ENCODE results near the gene B4GALT3. TPM values are rescaled to one million over a fixed set of nuclear protein-coding genes. Genes with fewer than 3 reads are reported as not detected.

Gene B4GALT3
- total RNA-seq, 4 donors from 2014 or later: 26.9 to 36.6 (median 30.0) TPM

DNA sequence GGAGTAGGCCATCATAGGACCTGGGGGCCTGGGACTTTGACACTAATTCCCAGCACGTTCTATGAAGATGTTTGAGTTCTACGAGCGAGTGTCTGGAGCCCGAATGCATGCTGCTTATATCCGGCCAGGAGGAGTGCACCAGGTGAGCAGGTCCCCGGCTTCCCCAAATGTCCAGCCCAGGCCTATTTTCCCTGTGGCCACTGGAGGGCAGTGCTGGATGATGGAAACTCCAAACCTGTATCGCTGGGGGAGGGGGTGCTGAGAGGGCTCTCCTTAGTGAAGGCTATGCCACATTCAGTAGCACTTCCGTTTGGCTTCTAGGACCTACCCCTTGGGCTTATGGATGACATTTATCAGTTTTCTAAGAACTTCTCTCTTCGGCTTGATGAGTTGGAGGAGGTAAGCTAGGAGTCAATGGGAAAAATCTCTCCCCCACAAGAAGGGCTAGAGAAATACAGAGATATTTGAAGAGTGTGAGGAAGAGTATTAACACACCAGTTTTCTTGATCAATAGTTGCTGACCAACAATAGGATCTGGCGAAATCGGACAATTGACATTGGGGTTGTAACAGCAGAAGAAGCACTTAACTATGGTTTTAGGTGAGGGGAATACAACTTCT is 32.6 kb upstream of the B4GALT3 start:
- no peak for DNase-seq (ENCODE audit: low spot score in 2 of 2)
- Histone ChIP-seq H3K4me1 (peaks cover 15% of the 10 kb centered on the region), H3K27ac (no peak overlapping the region), H3K27me3 (no peaks in the 10 kb centered on the region), H3K36me3 (peaks cover 99% of the 10 kb centered on the region), H3K4me3 (no peak overlapping the region), H3K9me3 (no peaks in the 10 kb centered on the region)
- TF ChIP-seq POLR2AphosphoS5 (IDR thresholded peaks at IDR 0.05): no peak
- TF ChIP-seq, protein P1, sequence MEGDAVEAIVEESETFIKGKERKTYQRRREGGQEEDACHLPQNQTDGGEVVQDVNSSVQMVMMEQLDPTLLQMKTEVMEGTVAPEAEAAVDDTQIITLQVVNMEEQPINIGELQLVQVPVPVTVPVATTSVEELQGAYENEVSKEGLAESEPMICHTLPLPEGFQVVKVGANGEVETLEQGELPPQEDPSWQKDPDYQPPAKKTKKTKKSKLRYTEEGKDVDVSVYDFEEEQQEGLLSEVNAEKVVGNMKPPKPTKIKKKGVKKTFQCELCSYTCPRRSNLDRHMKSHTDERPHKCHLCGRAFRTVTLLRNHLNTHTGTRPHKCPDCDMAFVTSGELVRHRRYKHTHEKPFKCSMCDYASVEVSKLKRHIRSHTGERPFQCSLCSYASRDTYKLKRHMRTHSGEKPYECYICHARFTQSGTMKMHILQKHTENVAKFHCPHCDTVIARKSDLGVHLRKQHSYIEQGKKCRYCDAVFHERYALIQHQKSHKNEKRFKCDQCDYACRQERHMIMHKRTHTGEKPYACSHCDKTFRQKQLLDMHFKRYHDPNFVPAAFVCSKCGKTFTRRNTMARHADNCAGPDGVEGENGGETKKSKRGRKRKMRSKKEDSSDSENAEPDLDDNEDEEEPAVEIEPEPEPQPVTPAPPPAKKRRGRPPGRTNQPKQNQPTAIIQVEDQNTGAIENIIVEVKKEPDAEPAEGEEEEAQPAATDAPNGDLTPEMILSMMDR (IDR thresholded peaks at IDR 0.05): peak; percentile 83 to 84
- 43% methylated on average over 11 of the region's 11 CpGs for WGBS

DNA sequence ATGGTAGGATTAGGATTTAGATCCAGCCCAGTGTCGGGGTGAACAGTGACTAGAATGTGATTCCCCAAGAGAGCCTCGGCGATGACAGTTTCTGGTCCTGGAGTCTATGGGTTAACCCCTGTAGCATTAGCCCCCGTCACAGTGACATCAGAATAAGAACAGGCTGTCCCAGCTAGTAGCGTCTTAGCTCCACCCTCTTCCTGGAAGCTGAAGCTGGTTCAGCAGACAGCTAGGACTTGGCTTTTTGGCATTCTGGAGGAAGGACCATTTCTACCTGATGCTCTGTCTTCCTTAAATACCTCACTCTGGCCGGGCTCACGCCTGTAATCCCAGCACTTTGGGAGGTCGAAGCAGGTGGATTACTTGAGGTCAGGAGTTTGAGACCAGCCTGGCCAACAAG is 29.9 kb upstream of the B4GALT3 start:
- Histone ChIP-seq H3K27me3 (no peaks in the 10 kb centered on the region), H3K4me1 (peaks cover 35% of the 10 kb centered on the region), H3K9me3 (no peaks in the 10 kb centered on the region), H3K27ac (peak overlapping the region; percentile 55), H3K4me3 (no peak overlapping the region), H3K36me3 (peaks cover 87% of the 10 kb centered on the region)
- no peak for DNase-seq (ENCODE audit: low spot score in 2 of 2)
- 68% methylated on average over 8 of the region's 8 CpGs for WGBS
- TF ChIP-seq POLR2A (IDR thresholded peaks at IDR 0.05) (no peak), EP300 (IDR thresholded peaks at IDR 0.05) (peak; percentile 91)
- TF ChIP-seq, protein P1 (IDR thresholded peaks at IDR 0.05): no peak

DNA sequence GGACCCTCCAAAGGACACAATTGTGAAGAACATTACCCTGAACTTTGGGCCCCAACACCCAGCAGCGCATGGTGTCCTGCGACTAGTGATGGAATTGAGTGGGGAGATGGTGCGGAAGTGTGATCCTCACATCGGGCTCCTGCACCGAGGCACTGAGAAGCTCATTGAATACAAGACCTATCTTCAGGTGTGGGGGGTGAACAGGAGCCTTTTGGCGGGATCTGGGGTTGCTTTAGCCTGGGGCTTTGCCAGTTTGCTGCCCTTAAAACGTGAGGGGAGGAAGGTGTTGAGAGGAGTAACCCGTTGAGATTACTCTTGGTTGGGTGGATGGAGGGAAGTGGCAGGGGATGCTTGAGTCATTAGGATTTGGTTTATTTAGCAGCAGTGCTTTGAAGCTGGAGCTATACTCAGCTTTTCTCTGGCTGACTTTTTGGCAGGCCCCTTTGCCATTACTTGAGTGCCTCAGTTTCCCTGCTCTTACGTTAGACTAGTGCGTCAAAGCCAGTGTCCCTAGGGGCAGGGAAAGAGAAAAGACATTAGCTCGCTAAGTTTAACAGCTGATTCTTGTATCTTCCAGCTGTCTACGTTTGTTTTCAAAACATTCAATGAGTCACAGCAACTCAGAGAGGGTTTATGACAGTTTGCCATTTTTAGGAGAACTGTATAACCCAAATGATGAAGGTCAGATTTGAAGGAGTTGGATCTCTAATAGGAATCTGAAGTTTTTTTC is 29.3 kb upstream of the B4GALT3 start:
- Histone ChIP-seq H3K27me3 (no peaks in the 10 kb centered on the region), H3K4me1 (peaks cover 39% of the 10 kb centered on the region), H3K9me3 (no peaks in the 10 kb centered on the region), H3K27ac (peak overlapping the region; percentile 55), H3K36me3 (peaks cover 81% of the 10 kb centered on the region), H3K4me3 (no peak overlapping the region)
- no peak for DNase-seq (ENCODE audit: low spot score in 2 of 2)
- TF ChIP-seq POLR2AphosphoS5 (IDR thresholded peaks at IDR 0.05) (no peak), POLR2A (IDR thresholded peaks at IDR 0.05) (no peak), EP300 (IDR thresholded peaks at IDR 0.05) (no peak)
- TF ChIP-seq, protein P1 (IDR thresholded peaks at IDR 0.05): no peak
- 72% methylated on average over 12 of the region's 12 CpGs for WGBS

DNA sequence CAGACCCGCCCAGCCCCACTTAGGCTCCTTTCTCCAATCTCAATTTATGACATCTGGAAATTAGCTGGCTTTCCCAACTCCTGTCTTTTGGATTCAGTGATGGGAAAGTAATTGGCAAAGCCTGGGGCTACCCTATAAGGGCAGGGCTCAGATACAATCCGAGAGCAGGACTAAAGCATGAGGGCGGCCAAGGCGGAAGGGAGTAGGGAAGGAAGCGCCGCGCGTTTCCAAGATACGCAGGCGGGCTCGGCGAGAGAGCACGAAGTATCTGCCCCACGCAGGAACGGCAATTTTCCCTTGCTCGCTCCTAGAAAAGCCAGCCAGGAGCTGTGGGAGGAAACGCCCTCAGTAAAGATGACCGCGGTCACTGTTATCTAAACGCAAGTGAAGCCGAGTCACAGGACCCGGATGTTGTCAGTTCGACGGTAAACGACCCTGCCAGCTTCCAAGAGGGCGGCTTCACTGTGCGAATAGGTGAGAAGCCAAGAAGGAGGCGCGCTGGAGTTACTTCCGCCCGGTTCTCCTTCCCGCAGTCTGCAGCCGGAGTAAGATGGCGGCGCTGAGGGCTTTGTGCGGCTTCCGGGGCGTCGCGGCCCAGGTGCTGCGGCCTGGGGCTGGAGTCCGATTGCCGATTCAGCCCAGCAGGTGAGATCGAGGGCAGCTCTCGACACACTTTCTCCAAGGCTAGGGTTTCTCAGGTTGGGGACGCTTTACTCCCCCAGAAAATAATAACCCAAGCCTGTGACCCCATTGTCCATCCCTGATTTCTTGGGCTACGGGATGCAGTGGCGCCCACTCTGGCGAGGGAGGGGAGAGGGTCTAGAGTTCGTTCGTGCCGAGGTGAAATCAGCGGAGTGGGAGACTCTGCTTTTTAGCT is 24.8 kb upstream of the B4GALT3 start, which contains the start of gene NDUFS2:
TSS of gene NDUFS2 (plus strand) at position 532 of the 877 bp plus-strand sequence. CDS start at position 551, 19 bp downstream.
- Histone ChIP-seq H3K36me3 (peaks cover 36% of the 10 kb centered on the region), H3K4me3 (peak within 1 kb of the TSS; percentile 64), H3K4me1 (peaks cover 76% of the 10 kb centered on the region), H3K27ac (peak within 1 kb of the TSS; percentile 98), H3K27me3 (no peaks in the 10 kb centered on the region), H3K9me3 (no peaks in the 10 kb centered on the region)
- DNase-seq (ENCODE audit: low spot score in 2 of 2): peak; percentile 99 to 100
- 1% methylated on average over 42 of the region's 53 CpGs for WGBS
- peak in 2 of 3 donors; percentile 88 to 89 for TF ChIP-seq POLR2AphosphoS5 (IDR thresholded peaks at IDR 0.05)
- TF ChIP-seq, protein P1 (IDR thresholded peaks at IDR 0.05): no peak
- peak; percentile 61 to 71 for TF ChIP-seq POLR2A (IDR thresholded peaks at IDR 0.05)
- TF ChIP-seq EP300 (IDR thresholded peaks at IDR 0.05): no peak
